NCI-H2029 treated with DMSO at 0.1 percent for 48 hours (cell line): ENCODE measurements around the gene BIN1.
"Not testable (repeated sequence)": the region's sequence is repeated elsewhere in the genome, so short reads cannot be mapped to it uniquely, and the experiment has no call there.

ENCODE experiments used
- DNase-seq: peaks from one replicate; lab custom pipeline; 2025; lab: John Stamatoyannopoulos, UW

BIN1 gene

DNA sequence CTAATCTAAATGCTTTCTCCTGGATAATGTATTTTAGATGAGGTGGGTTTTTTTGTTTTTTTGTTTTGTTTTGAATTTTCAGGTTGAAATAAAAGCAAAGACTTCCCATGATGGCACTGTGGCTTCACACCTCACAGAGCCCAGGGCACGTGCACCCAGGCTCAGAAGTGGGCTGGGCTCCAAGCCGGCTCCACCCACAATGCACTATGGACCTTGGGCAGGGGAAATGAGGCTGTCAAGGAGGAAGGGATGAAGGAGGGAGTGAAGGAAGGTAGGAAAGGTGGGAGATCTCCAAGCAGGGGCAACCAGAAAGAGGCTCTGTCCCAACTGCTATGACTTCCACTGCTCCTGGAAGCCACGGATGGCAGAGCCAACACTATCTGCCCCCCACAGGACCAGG is 60.4 kb downstream of the BIN1 start:
- no peak for DNase-seq

DNA sequence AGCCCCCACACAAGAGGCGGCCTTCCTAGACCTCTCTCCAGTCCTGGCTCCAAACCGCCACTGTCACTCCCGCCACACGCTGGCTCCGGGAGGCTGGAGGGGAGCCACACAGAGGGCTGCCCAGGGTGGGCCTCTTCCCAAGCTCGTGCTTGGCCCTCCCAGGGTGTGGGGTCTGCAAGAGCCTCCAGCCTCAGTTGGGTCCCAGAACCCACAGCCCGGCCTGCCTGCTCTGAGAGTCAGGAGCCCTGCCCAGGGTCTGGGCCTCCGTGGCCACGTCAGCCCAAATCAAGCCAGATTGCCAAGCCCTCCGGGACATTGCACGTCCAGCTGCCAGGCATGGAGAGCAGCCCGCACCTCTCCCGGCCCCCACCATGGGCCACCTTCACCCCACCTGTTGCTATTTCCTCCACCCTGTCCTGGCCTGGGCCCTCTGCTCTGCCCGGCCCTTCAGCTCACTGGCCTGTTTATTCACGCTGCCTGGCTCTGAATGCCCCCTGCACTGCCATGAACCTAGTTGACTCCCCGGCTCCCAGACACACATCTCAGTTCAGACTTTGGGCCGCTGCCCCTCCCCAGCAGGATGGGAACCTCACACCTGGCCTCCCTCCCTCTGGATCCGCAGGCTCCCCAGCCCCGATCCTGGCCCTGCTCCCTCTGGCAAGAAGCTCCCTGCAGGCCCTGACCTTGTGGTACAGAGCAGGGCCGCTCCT is 61.0 kb downstream of the BIN1 start:
- DNase-seq, result no peak

DNA sequence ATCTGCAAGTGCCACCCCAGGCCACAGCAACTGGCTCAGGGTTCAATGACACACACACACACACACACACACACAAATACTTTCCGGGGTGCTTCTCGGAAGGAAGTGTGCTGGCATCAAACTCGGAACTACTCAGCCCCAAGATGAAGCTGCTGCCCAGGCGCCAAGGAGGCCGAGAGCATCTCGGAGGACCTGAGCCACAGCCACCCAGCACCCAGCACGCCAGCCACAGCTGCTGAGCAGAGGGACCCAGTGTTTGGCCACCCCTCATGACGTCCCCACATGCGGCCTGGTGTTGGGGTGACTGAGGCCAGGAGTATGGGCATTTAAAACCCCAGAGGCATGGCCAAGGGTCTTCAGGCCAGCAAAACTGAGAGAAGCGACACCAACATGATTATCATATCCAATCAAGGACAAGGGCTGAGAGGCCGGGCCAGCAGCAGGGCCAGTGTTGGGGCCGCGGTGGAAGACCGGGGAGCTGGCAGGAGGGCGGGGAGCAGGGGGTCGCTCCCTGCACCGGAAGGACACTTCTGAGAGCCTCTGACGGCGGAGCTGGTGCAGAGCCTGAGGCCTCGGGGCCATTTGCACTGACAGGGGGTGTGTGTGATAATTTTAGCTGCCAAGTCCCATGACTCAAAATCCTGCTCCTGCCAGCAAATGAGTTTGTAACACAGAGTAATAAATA is 61.8 kb downstream of the BIN1 start:
- no peak for DNase-seq

DNA sequence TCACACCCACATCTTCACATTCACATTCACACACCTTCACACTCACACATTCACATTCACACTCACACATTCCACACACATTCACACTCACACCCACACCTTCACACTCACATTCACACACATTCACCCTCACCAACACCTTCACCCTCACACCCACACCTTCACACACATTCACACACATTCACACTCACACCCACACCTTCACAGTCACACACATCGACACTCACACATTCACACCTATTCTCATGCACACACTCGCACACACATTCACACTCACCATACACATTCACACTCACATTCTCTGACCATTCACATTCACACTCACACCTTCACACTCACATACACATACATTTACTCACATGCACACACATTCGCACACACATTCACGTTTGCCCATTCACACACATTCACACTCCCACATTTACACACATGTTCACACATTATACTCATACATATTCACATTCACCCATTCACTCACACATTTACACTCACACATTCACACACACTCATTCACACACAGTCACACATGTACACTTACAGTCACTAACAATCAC is 62.7 kb downstream of the BIN1 start:
- no peak for DNase-seq

DNA sequence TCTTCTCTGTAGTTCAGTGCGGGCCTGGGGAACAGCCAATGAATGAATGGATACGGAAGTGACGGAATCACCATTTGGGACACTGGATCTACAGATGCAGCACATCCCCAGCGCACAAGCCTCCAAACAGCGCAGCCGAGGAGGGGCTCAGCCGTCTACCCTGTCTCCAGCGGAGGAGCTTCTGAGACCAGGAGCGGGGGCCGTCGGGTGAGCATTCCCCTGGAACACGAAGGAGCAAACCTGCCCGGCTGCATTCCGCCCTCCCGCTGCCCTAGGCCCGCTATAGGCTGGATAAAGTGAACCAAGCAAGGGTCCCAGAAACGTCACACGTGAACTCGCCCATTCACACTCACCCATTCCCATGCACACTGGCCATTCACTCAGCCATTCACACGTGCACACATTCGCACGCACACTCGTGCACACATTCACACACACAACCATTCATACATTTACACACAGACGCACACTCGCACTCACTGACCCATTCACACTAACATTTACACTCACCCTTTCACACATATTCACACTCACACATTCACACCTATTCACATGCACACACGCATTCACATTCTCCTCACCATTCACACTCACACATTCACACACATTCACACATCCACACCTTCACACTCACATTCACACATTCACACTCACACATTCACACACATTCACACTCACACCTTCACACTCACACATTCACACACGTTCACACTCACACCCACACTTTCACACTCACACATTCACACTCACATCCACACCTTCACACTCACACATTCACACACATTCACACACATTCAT is 63.4 kb downstream of the BIN1 start:
- DNase-seq, result no peak

DNA sequence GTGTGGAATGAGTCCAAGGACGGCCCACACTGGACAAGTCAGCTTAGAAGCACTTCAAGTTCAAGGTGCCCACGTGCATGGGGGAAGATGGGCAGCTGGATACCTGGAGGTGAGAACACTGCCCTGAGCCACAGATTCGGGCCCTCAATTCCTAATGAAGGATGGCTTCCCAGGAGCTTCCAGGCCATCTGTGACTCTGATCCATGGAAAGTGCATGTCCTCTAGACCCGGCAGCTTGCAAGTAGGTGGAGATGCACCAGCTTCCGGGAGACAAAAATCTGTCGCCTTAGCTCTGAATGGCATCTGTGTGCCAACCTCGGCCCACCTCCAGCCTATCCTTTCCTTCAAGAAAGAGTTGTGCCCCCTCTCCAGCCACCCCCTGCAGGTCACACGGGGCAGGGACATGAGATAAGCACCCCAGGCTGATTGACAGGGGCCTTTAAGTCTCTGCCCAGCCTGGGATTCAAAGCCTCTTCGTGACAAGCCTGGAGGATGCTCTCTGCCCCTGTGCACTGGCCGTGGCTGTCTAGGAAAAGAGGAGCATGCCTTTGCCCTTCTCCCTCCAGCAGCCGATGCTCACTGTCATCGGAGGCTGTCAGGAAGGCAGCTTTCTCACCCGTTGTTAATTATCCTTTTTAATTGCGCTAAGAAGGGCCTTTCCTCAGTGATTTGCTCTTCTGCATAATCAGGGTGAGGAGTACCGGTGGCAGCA is 65.5 kb downstream of the BIN1 start:
- no peak for DNase-seq

DNA sequence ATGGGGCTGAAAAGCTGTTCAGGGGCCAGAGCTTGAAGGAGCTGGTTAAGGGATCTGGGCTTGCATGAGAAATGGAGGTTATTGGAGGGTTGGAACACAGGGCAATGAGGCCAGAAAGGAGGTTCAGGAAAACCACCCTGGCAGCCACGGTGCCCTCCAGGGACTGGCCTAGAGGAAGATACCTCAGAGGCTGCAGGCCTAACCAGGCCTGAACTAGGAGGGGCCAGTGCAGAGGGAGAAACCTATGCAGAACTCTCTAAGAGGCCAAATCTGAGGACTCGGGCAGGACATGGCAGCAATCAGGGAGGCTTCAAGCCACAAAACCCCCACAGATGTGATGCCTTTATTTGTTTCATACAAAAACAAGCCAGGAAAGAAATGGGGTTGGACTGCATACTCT is 66.8 kb downstream of the BIN1 start:
- no peak for DNase-seq

DNA sequence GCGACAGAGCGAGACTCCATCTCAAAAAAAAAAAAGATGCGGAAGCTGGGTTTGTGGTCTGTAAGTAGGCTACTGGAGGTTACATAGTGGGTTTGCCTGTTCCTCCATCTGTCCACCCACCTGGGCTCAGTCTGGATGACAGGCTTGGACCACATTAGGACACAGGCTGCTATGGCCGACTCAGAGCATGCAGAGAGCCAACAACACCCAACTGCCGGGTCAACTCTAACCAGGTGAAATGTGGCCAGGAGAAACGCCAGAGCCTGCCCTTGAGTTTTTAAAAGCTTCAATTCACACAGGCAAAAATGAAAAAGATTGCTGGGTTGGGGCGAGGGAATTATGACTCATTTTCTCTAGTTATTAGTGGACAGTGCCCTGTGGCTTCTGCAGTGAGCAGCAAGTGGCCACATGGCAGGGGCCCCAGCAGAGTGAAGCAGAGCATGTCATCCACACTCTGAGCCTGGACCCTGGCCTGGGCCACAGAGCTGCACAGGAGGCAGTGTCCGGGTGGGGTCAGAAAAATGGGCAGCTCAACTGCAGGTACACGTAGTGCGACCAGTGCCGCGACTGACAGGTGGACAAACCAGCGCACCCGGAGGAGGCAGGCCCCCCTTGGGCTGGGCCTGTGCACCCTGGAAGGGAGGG is 67.4 kb downstream of the BIN1 start:
- no peak for DNase-seq

DNA sequence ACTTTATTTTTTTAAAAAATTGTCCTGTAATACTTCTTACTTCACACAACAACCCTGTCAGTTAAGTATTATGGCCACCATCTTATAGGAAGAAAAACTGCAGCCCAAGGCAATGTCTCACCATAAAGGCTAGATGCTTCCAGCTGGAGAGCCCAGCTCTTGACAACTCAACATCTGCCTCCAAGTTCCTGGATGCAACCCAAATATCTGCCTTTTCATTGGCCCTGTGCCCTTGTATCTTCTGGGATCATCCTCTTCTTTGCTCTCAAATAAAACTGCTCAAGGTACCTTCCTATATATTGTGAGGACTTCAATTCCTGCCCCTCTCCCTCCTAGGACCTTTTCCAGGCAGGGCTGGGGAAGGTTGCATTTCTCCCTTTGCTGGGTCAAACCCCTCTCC is 69.5 kb downstream of the BIN1 start:
- DNase-seq, result peak; percentile 36

DNA sequence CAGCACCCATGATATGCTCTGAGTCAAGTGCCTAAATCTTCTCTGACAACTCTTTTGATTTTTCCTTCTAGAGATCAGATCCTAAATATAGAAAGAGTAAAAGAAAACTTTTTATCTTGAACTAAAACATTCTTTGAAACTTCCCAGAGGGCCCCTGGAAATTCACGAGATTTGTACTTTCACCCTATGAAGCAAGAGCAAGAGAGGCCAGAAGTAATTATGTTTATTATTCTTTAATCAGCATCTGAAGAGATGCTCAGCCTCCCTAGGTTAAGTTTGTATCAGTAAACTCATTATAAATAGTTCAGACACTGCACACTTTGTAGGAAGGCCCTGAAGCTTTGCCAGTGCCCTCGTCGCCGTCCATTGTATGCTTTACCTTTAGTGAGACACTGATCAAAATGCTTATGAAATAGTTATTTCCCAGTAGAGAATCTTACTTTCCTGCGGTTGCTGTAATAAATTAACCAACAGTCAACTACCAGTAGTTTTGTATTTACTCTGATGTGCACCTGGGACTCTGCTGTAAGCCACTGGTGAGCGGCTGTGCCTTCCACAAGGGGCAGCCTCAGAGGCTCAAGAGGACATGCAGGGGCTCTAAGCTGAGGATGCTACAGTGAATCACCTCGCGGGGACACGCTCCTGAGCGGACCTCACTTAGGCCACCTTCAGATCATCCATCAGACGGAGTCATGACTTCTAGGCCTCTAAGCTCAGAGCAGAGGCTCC is 71.9 kb downstream of the BIN1 start:
- no peak for DNase-seq

DNA sequence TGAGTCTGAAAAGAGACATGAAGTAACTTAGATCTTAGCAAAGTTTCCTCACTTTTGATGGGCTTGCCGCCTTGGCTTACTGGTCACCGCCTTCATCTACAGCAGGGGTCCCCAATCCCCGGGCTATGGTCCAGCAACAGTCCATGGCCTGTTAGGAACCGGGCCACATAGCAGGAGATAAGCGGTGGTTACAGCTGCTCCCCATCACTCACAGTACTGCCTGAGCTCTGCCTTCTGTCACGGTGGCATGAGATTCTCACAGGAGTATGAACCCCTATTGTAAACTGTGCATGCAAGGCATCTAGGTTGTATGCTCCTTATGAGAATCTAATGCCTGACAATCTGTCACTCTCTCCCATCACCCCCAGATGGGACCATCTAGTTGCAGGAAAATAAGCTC is 72.9 kb downstream of the BIN1 start:
- DNase-seq, result no peak

DNA sequence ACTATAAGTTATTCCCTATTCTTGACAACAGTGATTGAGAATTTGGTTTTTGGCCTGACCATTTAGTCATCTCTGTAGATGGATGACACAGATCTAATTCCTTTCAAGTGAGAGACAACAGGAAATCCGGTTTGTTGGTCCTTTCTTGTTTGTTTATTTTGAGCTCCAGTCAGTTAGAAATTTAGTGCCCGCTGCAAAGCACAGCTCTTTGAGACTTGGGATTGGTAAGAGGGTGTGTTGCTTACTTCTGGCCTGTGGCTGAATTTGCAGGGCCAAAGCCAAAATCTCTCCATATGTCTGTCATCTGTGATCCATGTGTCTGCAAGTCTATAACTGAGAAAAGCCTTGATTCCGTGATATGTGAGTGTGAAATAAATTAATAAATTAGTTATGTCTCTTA is 74.3 kb downstream of the BIN1 start:
- DNase-seq, result no peak

DNA sequence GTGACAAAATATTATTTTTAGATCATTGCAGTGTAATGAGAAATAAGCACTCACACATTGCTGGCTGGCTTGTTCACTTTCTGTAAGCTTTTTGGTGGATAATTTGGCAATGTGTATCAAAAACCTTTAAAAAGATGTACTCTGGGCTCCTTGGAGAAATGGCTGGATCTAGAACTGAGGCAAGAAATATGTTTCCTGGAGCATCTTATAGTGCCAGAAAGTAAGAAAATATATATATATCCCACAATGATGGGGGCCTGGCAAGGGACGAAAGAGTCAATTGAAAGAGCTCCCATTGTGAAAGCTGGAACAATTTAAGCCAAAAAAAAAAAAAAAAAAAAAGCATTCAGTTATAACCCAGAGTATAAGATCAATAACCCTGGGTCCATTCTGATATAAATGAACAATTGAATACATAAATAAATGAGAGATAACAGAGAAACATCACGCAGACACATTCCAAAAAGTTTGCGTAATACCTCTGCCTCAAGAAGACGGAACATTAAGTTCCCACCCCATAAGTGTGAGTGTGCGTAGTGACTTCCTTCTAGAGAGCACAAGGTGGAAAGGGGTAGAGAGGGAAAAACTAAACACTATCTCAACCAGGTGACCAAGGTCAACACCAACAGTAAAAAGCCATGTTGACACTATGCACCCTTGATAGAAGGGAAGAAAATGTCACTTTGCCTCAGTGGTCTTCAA is 77.5 kb downstream of the BIN1 start:
- DNase-seq, result no peak

DNA sequence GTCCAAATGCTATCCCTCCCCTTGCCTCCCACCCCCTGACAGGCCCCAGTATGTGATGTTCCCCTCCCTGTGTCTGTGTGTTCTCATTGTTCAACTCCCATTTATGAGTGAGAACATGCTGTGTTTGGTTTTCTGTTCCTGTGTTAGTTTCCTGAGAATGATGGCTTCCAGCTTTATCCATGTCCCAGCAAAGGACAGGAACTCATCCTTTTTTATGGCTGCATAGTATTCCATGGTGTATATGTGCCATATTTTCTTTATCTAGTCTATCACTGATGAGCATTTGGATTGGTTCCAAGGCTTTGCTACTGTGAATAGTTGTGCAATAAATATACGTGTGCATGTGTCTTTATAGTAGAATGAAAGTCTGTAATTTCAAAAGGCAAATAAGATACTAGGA is 78.2 kb downstream of the BIN1 start:
- not testable (repeated sequence) for DNase-seq

DNA sequence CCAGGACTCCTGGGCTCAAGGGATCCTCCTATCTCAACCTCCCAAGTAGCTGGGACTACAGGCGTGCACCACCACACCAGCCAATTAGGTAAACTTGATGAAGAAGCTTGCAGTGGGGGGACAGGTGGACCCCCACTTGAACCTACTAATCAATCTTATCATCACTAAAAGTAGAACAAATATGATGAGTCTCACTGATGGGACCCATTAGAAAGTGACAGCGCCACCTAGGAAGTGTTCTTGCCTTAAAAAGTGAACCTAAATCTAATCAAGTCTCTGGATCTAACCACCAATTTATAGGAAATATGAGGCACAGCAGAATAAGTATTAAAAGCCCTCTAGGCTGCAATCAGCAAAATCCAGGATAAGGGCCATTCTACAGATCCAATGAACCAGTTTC is 79.2 kb downstream of the BIN1 start:
- no peak for DNase-seq

DNA sequence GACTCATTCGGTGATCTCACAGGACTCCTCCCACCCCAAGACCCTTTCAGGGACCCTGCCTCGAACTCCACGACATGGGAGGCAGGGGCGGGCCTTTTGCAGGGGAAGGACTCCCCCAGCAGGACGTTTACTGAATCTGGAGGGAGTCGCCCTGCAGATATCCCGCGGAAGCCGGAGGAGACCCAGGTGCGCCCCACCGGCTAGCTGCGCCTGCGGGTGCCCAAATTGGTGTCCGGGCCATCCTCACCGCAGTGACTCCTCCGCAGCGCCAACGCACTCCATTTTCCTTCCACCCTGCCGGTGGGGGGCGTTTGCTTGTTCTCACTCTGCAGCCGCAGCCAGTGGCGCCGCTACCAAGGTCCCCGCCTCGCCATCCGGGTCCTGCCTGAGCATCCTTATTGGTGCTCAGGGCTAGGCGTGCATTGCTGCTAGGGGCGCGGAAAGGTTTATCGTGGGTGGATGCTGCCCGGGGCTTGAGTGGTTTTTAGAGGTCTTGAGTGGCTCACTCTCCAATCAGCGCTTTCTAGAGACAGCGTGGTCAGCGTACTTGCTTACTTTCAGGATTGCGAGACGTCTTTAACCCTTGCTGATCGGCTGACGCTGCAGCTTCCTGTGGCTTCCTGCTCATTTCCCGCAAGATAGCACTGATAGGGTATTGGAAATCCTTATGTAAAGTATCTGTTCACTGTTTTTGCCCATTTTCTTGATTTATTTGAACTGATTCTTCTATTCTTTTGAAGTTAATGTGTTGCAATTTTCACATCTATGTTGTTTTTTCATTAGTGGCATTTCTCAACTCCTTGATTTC is 81.4 kb downstream of the BIN1 start:
- peak; percentile 42 for DNase-seq

DNA sequence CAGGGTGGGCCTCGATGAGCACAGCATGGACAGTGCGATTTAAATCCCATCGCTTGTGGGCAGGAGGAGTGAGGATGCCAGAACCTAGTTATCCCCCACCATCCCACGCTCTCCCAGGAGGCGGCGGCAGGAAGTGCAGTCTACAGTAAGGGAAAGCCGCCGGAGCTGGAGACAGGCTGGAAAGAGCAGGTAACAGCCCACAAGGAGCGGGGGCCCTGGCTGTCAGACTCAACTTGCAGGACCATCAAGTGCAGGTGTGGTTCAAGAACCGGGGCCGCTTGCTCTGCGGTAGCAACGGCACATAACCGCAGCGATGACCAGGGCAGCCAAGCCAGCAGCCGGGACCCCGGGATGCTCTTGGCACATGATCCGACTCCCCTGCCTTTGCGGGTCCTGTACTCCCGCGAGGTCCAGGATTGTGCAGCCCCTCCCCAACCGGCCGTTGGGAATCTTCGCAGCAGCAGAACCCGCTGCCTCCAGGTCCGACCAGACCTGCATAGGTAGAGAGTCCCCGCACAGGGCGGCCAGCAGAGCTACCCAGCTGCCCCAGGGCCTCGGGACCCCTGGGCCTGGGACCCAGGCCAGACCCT is 82.1 kb downstream of the BIN1 start:
- no peak for DNase-seq

DNA sequence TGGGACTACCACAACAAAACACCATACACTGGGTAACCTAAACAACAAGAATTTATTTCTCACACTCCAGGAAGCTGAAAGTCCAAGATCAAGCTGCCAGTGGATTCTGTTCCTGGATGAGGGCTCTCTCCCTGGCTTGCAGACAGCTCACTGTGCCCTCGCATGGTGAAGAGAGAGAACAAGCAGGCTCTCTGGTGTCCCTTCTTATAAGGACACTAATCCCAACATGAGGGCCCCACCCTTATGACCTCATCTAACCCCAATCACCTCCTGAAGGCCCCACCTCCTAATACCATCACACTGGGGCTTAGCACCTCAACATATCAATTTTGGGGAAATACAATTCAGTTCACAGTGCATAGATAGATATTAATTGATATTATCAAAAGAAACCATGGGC is 83.5 kb downstream of the BIN1 start:
- DNase-seq, result no peak

DNA sequence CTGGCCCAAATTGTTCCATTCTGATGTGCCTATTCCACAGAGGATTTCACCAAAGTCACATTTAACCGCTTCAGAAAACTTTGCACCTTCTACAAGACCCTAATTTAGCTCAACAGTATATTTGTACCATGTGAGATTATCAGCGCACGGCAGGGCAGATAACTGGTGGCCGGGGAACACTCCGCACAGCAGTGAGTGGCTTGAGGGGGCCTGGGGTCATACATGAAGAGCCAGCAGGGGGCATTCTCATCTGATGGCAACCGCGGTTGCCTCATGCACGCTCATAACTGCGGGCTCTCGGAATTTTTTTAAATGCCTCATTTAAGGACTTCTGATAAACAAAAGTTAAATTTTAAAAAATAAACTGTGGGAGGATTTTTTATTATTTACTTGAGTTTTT is 84.1 kb downstream of the BIN1 start:
- no peak for DNase-seq
